NCI-H446 treated with DMSO at 0.1 percent for 48 hours (cell line): Measurements from ENCODE around the gene SCN4A.
"Not testable (repeated sequence)": the region's sequence is repeated elsewhere in the genome, so short reads cannot be mapped to it uniquely, and the experiment has no call there.

Experiments
- DNase-seq: peaks from one replicate; lab custom pipeline; 2025; lab: John Stamatoyannopoulos, UW

The SCN4A gene

DNA sequence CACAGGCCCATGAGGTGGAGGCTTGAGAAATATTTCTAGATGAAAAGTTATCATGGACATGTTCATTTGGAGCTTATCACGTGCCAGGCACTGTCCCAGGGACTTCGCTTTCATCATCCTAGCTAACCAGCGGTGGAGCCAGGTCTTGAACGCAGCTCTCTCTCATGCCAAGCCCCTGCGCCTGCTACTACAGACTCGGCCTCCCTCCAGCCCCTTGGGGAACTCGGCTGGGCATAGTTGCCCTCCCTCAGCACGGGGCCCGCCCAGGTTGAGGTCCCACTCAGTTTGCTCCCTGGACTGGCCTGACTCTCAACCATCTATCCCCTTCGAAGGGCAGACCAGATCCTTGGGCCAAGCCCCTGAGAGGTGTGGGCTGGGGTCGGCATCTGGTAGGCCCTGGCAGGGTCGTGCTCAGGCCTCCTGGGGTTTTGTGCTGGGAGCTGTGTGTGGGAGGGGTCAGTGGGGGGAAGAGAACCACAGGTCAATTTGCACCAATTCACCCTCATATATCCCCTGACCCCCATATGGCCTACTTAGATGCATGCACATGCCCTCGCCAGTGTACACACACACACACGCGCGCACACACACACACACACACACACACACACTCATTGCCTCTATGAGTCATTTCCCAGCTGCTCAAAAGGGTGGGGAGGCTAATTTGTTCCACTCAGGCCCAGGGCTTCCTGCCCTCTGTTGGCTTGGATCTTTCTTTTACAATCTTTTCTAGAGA is 12.1 kb upstream of the SCN4A start:
- no peak for DNase-seq

DNA sequence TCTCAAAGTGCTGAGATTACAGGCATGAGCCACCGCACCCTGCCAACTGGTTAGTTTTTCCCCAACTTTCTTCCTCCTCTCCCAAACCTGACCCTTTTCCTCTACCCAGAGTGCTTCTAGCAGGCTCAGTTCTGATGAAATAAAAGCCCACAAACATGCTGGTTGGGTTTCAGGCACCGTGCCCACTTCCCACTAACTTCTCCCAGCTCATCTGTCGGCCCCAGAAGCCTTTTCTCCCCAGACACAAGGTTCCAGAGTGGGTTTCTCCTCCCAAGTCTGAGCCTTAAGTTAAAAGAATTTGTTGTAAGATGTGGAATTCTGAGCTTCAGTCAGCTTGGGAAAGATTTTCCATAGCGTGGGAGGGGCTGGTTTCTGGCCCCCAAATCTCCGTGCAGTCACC is 11.5 kb upstream of the SCN4A start:
- no peak for DNase-seq

- DNase-seq, result no peak
These were observed 10.6 kb upstream of the SCN4A start for GRCh38 chr17:63983320-63983719.

DNA sequence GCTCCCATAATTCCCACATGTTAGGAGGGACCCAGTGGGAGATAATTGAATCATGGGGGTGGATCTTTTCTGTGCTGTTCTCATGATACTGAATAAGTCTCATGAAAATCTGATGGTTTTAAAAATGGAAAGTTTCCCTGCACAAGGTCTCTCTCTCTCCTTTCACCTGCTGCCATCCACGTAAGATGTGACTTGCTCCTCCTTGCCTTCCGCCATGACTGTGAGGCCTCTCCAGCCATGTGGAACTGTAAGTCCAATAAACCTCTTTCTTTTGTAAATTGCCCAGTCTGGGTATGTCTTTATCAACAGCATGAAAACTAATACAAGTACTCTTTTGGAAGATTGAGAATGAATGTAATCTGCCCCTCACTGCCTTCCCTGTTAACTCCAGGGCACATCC is 9.9 kb upstream of the SCN4A start:
- not testable (repeated sequence) for DNase-seq

DNA sequence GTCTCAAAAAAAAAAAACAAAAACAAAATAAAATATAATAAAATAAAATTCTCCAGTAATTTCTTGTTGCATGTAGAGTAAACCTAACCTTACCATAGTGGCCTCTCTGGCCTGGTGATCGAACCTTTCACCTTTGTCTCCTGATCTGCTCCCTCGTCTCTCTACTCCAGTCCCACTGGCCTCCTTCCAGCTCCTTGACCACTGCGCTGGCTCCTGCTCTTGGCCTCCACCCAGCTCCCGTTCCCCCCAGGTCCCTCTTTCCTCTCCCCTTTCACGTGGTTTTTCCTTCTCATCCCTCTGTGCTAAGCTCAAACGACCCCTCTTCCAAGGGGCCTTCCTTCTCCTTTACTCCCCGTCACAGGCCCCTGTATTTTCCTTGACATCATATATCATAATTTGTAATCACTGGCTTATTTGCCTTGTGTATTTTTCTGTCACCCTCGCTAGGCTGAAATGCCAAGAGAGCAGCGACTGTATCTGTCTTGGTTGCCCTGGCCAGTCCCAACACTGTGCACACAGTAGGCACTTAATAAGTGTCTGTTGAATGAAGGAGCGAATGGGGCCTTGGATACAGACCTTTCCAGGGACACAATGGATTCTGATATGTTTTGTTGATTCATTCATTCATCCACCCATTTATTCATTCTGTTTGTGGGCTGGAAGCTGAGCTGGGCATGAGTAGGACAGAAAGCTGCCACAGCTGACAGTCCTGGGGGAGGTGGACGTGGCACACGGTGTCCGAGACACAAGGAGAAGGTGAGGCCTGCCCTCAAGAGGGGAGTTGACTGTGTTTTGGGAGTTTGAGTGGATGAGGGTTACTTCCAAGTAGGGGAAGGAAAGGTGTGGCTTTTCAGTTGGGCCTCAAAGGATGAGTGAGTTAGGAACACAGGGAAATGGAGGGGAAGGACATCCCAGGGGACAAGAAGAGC is 5.8 kb upstream of the SCN4A start:
- DNase-seq, result no peak

DNA sequence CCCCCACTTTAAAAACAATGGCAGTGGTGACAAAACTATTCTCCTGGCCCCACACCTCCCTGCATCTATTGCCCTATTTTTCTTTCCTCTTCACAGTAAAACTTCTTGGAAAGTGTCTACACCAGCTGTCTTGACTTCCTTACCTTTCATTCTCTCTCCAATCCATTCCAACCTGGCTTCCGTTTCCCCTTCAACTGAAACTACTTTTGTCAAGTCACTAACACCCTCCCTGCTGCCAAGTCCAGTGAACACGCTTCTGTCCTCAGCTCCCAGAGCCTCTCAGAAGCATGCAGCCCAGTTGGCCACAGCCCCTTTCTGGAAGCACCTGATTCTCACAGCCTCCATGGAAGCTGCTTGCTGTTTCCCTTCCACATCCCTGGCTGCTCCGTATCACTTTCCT is 4.0 kb upstream of the SCN4A start:
- DNase-seq, result no peak

GRCh38 chr17:63975541-63976092 is 2.9 kb upstream of the SCN4A start:
- no peak for DNase-seq

DNA sequence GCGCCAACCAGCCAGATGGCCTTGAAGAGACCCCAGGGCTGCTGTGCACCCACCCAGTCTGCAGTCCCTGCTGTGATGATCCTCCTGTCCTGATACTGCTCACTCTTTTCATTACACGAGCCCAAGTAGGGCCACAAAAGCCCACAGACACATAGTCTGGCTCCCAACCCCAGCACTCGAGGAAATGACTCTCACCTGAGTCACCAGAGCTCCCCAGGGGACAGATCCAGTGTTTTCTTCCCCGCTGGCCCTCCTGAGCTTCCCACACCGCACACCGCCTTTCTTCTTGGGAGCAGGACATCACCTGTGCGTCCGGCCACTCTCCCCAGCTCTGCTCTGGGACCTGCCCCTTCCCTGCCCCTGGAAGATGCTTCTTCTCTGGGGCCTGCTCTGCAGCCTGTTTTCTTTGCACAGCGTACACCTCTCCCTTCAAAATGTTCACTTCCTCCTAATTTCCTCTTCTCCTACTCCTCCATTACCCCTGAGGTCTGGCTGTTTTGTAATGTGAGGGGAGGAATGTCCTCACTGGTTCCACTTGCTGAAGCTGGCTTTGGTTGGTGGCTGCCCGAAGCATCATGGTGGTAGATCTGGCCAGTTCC is 2.0 kb upstream of the SCN4A start:
- DNase-seq, result no peak

DNA sequence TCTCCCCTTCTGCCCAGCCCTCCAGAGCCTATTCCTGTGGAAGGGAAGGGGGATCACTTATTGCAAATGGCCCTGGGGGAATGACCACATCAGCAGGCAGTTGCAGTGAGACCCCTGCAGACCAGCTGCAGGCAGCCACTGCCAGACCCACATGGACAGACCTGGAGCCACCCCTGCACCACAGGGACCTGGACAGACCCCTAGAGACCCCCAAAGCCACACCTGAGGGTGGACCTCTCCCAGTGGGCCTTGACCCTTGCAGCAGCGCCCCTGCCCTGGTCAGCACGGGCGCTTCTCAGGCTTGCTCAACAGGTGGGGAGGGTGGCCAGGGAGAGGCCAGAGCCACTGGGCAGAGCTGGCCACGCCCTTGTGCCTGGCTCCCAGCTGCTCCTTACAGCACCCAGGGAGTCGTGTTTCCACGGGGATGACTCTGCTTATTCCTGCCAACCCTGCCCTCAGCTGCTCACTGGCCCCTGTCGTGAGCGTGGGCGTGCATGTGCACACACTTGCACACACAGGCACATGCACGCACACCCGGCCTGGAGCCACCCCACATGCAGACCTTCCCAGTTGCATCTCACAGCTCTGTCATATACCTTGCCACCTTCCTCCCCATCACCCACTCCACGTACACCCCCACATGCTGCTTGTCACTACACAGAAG is 1.3 kb upstream of the SCN4A start:
- no peak for DNase-seq

GRCh38 chr17:63973247-63973646 is 529 bp upstream of the SCN4A start:
- DNase-seq, result no peak

DNA sequence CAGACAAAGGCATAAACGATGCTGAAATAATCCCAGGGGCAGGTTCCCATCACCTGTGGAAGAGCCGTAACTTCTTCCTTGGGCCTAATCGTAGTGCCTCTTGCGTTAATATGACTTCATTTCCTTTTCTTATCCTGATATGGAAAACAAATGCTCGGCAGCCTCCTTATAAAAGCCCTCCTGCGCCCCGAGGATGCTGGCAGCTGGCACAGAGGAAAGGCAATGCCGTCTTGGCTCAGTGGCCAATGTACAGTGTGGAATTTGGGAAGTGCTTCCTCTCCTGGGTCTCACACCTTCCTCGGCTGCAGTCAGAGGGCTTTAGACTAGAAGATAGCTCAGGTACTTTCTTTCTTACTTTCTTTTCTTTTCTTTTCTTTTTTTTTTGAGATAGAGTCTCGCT is 3.4 kb downstream of the SCN4A start:
- no peak for DNase-seq

DNA sequence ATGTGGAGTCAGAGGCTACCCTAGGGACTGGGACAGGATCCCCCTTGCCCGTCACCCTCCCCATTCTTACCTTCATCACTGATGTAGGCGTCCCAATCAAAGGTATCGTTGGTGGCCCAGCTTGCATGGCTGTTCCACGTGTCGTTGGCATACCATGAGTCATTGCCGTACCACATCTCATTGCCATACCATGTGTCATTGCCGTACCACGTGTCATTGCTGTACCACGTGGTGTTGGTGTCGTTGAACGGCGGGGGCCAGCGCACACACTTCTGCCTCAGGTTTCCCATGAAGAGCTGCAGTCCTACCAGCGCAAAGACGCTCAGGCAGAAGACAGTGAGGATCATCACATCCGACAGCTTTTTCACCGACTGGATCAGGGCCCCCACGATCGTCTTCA is 4.8 kb downstream of the SCN4A start:
- DNase-seq, result no peak

GRCh38 chr17:63966646-63967264 is 6.0 kb downstream of the SCN4A start:
- no peak for DNase-seq

DNA sequence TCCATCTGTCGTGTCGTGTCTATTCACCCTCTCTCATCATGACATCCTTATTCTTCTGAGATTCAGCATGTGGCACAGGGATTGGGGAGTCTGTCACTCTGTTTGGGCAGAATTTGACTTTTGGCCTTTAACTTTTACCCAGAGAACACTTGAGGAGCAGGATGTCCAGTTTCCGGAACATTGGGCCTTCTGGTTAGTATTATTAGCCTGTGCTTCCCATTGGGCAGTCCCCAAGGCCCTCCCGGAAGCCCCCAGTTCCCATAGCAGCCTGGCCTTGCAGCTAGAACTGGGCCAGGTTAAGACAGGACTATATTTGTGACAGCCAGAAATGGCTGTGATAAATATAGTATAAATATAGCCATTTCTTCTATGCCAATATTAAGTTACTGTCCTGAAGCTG is 9.6 kb downstream of the SCN4A start:
- no peak for DNase-seq

DNA sequence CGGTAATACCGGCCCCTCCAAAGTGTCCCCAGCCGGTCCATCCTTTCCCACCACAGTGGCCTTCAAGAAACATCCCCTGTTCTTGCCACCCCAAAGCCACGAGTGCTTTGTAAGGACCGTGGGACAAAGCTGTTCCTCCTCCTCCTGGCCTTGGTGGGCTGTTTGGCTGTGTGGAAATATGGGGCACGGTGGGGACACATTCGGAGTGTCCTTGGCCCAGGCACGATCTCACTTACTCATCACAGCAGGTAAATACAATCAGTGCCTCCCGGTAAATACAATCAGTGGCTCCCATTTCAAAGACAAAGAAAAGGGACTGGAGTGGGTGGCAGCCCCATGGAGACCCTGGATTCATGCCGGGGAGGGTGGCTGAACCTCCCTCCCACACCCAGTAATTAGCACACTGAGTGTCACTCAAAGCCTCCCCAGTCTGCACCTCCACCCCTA is 10.4 kb downstream of the SCN4A start:
- no peak for DNase-seq

DNA sequence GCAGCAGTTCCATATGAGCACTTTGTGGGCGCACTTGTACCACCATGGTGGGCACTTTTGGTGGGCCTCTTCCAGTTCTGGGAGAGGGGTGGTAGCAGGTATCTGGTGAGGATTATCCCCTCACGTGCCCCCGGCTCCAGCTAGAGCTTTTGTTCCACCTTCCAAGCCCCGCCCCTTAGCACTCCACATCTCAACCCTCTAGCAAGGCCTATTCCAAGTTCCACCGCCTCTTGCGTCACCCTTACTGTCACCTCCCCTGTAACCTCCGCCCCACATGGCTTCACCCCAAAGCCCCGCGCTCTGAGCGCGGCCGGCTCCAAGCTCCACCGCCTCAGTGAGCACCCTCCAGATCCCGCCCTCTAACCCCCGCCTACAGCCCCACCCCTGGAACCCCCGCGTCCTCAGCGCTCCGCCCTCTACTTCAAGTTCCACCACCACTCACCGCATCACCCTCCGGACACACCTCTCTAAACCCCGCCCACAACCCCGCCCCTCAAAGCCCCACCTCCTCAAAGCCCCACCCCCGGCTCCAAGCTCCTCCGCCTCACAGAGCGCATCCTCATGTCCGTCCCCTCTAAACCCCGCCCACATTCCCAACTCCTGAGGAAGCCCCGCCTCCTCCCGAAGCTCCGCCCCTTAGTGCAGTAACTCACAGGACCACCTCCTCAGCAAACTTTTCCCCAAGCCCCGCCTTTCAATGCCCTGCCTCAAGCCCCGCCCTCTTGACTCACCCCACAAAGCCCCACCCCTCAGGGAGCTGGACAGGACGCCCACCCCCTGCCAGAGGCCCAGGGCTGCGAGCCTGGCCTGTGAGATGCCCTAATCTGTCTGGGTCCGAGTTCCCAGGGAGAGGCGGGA is 11.1 kb downstream of the SCN4A start:
- no peak for DNase-seq

- no peak for DNase-seq
These were observed 12.3 kb downstream of the SCN4A start for GRCh38 chr17:63960430-63960829.

DNA sequence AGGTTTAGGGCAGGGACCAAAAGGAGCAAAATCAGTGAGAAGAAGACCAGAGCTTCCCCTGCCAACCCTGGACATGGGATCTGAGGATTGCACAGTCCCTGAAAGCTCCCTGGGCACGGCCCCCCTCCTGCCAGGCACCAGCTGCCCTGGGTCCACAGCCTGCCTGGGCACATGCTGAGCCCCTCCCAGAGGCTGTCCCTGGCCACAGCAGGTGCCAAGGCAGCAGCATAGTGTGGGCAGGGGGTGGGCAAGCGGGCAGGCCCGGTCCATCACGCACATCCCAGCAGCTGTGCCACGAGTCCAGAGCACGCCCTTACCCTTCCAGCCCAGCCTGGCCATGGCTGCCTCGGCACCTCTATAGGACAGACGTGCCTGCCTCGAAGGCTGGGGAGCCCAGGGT is 12.7 kb downstream of the SCN4A start:
- no peak for DNase-seq

- DNase-seq, result no peak
These were observed 16.3 kb downstream of the SCN4A start for GRCh38 chr17:63956296-63956920.

DNA sequence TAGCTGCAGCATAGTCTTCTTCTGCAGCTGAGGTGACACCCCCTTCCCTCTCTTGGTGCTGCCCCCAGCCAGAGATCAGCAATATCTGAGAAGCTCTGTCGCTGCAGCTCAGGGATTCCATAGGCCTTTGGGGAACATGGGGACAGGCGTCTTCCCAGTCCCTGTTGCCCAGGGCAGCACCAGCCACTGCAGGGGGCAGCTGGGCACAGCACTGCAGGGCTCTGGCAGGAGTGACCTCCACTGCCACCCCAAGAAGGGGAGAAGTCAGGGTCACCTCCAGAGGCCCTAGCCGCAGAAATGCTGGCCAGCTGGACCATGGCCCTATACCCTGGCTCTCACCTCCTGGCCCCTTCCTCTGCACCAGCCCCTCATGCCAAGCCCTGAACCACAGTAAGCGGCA is 16.9 kb downstream of the SCN4A start:
- no peak for DNase-seq
